ENCODE measurements around the gene GOSR1.
"Not testable (repeated sequence)": the region's sequence is repeated elsewhere in the genome, so short reads cannot be mapped to it uniquely, and the experiment has no call there.

GOSR1 gene

DNA sequence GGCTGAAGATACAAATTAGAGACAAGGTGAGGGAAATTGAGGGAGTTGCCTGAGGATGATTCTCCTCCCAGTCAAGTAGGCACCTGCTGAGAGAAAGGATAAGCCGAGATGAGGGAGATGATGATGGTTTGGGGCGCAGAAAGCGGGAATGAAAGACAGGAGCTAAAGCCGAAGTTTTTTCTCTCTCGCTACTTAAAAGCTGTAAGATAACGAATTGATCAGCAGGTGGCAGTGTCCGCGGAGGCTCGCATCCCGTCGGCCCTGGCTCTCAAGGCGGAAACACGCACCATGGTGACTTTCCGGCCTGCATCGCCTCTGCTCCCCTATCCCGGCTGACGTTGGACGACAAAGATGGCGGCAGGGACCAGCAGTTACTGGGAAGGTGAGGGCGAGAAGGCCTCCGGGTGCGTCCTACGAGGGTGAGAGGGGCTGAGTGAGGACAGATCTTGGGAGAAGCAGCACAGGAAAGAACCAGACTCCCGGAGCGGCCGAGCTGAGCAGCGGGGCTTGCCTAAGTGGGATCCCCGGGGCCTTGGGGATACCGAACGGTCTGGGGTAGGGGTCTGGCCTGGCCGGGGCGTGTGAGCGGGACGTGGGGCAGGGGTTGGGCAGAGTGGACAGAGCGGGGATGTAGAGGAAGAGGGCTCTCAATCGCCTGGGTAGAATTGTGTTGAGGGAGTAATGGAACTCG, at the start of gene GOSR1:
Gene GOSR1, plus strand, starts transcription at position 326 of the 691 bp plus-strand sequence. Its CDS starts 26 bp downstream, at position 352.
- peak; percentile 96 for DNase-seq

DNA sequence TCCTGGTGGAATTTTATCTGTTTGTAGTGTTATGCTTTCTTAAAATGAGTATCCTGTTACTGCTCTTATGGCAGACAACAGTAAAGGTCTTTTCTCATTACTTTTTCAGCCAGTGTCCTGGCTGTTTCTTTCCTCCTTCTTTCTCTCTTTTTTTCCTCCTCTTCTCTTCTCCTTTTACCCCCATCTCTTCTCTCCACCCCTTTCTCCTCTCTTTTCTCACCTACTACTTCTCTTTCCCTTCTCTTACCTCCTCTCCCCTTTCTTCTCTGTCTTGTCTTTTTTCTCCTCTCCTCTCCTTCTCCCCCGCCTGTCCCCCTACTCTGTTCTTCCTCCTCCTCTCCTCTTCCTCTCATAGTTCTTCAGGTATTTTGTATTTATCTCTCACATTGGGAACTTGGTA, 49.6 kb upstream of the GOSR1 start:
- no peak for DNase-seq

DNA sequence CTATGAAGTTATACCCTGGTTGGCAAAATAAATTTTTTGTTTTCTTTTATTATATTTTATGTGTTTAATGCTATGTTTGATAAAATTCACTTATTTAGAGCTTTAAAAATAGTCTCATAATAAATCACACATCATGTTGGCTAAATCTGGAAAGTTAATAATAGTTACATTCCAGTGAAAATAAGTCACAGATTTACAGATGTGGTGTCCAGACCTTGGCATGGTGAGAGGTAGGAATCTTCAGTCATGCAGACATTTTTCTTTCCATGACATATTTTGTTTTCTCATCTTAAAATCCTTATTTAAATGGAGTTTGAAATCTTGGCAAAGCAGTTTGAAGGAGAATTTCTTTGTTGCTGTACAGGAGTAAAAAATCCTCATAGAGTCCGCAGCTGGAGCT, 48.1 kb upstream of the GOSR1 start:
- peak; percentile 19 for DNase-seq

DNA sequence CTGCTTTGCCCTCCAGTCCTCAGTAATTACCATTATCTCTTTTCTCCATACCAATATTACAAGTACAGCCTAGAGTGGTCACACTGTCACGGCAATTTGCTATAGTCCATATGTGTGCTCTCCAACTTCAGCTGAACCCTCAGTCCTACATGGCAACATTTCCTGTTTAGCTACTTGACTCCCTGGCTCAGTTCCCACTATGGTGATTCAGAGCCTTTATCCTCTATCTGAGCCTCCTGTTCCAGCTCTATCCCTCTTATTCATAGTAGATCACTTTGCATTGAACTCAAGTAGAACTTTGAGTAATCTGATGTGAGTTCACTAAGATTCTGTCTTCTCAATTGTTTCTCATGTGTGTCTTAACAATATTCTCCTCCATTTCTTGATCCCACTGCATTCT, 43.7 kb upstream of the GOSR1 start:
- no peak for DNase-seq

DNA sequence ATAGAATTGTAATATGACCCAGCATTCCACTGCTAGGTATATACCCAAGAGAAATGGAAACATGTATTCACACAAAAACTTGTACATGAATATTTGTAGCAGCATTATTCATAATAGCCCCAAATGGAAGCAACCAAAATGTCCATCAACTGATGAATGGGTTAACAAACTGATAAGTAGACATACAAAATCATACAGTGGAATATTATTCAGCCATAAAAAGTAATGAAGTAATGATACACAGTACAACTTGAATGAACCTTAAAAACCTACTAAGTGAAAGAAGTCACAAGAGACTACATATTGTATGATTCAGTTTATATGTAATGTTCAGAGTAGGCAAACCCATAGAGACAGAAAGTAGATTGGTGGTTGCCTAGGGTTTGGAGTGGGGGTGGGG, 40.5 kb upstream of the GOSR1 start:
- DNase-seq: no peak

DNA sequence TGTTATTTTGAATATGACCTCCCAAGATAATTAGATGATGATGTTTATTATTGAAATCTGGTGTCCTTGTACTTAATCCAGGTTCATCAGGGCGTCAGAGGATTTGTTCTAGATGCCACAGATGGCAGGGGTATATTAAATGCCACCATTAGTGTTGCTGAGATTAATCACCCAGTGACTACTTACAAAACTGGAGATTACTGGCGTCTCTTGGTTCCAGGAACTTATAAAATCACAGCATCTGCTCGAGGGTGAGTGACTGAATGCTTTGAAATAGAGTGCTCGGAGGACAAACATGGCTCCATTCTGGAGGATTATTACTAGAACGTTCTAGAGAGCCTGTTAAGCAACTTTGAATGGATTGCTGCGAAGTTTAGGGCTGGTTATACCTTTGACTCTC, 33.5 kb upstream of the GOSR1 start:
- no peak for DNase-seq

DNA sequence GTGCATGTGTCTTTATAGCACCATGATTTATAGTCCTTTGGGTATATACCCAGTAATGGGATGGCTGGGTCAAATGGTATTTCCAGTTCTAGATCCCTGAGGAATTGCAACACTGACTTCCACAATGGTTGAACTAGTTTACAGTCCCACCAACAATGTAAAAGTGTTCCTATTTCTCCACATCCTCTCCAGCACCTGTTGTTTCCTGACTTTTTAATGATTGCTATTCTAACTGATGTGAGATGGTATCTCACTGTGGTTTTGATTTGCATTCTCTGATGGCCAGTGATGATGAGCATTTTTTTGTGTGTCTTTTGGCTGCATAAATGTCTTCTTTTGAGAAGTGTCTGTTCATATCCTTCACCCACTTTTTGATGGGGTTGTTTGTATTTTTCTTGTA, 30.6 kb upstream of the GOSR1 start:
- not testable (repeated sequence) for DNase-seq

DNA sequence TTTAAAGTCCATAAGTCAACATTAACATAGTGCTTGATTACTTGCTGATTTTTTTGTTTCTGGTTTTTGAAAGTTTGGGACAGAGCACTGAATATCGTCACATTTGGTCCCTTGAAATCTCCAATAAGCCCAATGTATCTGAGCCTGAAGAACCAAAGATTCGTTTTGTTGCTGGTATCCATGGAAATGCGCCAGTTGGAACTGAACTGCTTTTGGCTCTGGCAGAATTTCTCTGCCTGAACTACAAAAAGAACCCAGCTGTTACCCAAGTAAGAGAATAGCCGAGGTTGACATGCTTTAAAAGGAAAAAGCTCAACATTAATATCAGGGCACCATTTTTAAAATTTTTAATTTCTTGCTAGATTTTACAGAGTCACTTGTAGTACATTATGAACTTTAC, 27.7 kb upstream of the GOSR1 start:
- peak; percentile 45 for DNase-seq

DNA sequence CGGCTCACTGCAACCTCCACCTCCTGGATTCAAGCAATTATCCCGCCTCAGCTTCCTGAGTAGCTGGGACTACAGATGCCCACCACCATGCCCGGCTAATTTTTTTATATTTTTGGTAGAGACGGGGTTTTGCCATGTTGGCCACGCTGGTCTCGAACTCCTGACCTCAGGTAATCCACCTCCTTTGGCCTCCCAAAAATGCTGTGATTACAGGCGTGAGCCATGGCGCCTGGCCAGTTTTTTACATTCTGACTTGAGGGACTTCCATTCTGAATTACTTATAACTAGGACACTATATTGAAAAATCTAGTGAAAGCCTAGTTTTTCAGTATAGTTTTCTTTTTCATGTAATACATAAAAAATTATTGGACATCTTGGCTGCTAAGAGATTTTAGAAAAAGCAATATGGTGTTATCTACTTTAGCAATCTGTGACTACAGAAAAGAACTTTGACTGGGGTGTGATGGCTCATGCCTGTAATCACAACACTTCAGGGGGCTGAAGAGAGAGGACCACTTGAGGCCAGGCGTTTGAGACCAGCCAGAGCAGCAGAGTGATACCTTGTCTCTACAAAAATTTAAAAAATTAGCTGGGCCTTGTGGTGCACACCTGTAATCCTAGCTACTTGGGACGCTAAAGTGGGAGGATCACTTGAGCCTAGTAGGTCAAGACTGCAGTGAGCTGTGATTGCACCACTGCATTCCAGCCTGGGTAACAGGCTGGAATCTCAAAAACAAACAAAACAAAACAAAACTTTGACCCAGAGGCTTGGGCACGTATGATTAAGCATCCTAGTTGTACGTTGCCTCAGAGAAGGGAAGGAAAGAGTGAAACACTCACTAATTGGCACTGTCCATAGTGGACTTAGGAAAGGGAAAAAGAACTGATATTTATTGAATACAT, 26.8 kb upstream of the GOSR1 start:
- no peak for DNase-seq

DNA sequence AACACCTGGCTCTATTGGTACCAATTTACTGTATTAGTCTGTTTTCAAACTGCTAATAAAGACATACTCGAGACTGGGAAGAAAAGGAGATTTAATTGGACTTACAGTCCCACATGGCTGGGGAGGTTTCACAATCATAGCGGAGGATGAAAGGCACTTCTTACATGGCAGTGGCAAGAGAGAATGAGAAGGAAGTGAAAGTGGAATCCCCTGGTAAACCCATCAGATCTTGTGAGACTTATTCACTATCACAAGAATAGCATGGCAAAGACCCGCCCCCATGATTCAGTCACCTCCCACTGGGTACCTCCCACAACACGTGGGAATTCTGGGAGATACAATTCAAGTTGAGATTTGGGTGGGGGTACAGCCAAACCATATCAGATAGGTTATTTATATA, 22.6 kb upstream of the GOSR1 start:
- DNase-seq: no peak

DNA sequence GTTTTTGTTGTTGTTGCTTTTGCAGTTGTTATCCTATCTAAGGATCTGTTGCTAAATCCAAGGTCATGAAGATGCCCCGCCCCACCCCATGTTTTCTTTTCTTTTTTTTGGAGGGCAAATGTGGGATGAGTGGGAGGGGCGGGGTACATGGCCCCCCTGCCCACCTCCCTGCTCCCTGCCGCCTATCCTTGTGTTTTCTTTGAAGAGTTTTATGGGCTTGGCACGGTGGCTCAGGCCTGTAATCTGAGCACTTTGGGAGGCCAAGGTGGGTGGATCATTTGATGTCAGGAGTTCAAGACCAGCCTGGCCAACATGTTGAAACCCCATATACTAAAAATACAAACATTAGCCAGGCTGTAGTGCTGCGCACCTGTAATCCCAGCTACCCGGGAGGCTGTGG, 18.8 kb upstream of the GOSR1 start:
- DNase-seq: no peak

DNA sequence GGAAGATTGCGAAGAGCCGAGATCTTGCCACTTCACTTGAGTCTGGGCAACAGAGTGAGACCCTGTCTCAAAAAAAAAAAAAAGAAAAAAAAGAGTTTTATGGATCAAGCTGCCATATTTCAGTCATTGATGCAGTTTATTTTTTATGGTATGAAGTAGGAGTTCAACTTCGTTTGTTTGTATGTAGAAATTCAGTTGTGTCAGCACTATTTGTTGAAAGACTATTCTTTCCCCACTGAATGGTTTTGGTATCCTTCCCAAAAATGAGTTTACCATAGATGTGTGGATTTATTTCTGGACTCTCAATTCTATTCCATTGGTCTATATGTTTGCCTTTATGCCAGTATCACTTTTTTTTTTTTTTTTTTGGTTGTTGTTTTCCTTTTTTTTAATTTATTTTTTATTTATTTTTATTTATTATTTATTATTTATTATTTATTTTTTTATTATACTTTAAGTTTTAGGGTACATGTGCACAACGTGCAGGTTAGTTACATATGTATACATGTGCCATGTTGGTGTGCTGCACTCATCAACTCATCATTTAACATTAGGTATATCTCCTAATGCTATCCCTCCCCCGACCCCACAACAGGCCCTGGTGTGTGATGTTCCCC, 18.3 kb upstream of the GOSR1 start:
- DNase-seq: not testable (repeated sequence)

DNA sequence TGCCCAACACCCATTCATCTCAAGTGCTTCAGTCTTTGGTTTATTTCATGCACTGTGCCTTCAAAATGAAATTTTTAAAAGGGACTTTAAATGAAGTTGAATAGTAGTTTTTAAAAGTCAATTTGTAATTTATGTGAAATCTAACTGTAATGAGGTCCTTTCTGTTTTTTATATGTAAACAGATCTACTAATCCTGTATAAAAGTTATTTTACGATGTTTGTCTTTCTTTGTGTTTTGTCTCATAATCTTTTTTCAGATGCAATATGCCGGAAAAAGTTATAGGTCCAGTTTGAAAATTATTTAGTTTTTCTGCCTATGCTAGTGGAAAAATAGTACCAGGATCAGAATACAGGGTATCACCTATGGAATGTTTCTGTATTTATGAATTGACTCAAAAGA, 8.7 kb upstream of the GOSR1 start:
- DNase-seq: no peak

DNA sequence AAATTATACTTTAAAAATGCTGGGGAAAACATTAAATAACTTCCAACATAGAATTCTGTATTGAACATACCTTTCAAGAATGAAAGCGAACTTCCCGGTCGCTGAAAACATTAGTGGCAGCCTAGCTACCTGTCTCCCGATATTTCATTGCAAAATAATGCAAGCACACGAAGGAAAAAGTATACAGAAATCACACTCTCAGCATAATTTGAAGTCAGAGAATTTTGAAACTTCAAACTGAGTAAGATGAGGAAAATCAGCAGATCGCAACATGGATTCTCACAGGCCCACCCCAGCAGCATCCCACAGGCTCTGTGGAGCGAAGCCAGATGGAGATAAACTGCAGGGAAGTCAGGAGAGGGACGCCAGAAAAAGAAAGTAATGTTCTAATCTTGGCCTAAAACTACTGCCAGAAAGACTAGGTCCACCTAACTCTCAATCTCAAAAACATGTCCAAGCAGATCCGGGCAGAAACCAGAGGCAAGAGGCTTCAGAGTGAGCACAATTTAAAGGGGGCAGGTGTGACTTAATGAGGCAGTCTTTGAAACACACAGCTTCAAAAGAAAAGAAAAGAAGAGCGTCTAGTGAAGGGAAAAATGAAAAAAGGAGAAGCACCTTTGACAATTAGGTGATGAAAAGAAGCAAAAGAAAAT, 4.8 kb upstream of the GOSR1 start:
- no peak for DNase-seq

DNA sequence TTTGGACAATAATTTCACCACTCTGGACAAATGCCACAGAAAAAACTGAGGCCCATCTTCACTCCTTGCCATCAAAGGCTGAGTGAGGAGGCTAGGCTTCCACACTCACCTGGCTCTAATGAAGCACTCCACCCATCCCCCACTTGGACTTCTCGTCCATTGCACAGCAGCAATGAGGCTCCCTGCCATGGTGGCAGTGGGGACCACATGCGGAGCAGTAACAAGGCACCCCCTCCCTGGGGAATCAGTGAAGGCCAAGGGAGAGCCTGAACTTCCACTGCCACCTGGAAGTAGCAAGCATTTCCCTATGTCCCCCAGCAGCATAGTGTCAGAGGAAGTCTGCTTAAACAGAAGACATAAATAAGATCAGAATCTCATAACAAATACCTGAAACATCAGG, 2.0 kb upstream of the GOSR1 start:
- DNase-seq: no peak

DNA sequence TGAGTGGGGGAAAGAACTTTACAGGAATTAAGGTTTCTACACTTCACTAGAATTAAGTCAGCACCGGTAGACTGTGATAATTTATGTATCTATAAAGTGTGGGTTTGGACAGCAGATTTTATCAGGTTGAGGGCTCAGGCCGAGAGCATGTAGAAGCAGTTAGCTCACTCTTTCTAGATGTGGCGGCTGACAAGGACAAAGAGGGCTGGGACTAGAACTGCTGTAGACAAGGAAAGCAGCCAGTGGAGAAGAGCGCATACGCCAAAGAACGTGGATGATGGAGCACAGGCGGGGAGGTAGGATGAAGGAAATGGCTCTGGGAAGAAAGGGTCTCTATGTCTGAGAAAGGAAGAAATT, 504 bp upstream of the GOSR1 start:
- DNase-seq: peak; percentile 19

DNA sequence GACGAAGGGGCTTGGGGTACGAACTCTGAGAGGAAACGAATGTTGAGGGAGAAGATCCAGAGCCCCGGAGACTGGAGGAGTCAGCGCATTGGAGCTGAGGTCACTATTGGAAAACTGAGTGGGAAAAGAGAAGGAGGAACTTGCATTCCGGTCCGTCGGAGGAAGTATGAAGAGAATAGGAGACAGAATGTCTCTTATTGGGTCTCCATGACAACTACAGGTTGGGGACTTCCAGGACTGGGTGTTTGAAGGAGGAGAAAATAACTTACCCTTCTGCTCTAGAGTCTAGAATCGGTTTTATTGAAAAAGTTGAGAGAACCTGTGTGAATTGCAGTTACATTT, 537 bp downstream of the GOSR1 start:
- no peak for DNase-seq

DNA sequence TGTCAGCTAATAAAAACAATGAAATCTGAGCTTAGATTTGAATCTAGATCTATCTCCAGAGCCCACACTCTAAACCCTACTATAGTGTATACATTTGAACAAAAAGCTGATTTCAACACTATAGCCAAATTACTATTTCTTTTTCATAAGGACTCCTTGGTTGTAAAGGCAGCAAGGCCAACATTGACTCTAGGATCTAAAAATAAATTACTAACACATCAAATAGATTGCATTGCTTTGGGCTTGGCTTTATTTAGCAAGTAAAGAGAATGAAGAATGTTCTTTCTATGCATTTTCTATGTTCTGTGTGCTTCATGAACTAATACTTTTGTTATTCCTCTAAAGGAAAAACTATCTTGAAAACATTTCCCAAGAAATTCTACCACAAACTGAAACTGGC, 5.3 kb downstream of the GOSR1 start:
- no peak for DNase-seq

DNA sequence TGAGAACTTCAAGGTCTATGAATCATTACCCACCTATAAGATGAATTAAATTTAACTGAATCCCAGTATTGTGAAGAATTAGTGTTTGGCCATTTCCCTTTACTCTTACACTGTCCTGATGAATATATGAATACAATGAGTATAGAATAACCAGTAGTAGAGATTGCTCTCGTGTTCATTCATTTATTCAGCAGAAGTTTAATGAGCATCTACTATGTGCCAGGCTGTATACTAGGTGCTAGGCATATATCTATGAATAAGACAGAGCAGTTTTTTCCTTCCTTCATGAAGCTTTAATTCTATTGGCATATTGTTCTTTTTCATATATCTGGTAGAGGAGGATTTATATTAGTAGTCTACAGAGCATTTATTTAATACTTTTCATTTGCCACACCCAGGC, 6.0 kb downstream of the GOSR1 start:
- DNase-seq: no peak

DNA sequence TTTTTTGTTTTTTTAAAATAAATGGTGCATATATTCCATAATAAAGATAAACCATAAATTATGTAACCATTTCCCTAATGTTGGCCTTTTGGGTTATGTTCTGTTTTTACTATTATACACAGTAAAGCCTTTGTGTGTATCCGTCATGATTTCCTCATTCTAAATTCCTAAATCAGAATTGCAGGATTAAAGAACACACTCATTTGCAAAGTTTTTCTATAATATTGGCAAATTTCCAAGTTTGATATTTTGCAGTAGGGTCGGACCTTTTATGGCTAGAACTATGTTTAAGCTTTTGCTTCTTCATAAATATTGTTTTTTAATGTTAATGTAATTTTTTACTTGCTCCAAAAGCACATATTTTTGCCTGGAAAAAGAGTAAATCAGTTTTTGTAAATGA, 16.6 kb downstream of the GOSR1 start:
- DNase-seq: no peak

DNA sequence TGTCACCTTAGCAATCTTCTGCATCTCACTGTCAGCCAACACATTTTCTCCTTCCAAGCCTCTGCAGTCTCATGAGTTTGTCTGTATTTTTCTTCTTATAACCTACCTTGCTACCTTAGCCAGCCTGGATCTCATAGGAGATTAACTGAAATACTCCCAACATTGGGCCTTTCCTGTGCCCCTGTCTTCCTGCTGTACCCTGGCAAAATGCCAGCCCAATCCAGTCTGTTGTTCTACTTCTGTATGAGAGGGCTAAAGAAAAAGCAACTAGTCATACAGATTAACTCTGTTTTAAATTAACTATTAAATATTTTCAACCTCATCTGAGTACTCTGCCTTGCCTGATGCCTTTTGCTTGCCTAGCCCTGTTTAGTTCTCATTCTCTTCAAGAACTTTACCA, 18.4 kb downstream of the GOSR1 start:
- DNase-seq: no peak

DNA sequence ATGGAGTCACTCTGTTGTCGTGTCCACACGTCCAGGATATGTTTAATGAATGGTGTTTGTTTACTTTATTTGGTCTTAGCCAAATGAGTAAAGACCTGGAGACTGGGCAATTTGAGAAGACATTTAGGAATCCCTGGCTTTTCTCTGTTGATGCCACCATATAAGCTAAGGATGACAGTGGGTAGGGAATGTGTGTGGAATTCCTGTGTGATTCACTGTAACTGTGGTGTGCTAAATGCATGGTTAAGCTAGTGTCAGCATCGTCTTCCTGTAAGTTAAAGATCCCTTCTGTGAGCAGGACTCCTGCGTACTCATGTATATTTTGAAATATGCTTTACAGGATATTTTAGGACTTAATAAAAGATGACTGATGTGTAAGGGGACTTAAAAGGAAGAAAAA, 26.4 kb downstream of the GOSR1 start:
- no peak for DNase-seq

DNA sequence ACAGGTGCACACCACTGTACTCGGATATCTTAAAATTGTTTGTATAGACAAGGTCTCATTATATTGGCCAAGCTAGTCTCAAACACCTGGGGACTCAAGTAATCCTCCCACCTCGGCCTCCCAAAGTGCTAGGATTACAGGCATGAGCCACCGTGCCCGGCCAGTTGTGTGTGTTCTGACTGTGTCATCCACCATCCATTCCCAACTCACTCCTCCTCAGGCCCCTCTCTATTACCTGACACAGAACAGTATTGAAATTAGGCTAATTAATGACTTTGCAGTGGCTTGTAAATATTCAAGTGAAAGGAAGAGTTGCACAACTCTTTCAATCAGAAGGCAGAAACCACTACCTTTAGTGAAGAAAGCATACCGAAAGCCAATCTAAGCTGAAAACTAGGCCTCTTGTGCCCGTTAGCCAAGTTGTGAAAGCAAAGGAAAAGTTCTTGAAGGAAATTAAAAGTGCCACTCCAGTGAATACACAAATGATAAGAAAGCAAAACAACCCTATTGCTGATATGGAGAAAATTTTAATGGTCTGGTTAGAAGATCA, 28.7 kb downstream of the GOSR1 start:
- DNase-seq: no peak
